Esophagus squamous epithelium (tissue), 5 donors: ENCODE data around the gene IGDCC3. TPM values are rescaled to one million over a fixed set of nuclear protein-coding genes. Genes with fewer than 3 reads are reported as not detected.

Source experiments
- DNase-seq: peaks from one replicate; lab custom pipeline; 2025; lab: John Stamatoyannopoulos, UW
- H3K27ac ChIP-seq, 4 donors: fragments of 200-600 bp; sonication (generic); one replicate each; pipeline ENCODE4 v1.5.1; 2016 to 2019; ENCODE audit warnings: mild to moderate bottlenecking in 1 of 4
- H3K27me3 ChIP-seq, 4 donors: fragments of 200-600 bp; sonication (generic); 1 replicate in 3 of 4; 2 replicates in 1 of 4; pipeline versions ENCODE4 v1.5.1 to v1.6.0; 2017 to 2021; ENCODE audit warnings: antibody characterized with exemption in 1 of 4
- H3K36me3 ChIP-seq, 3 donors: fragments of 200-600 bp; sonication (generic); one replicate each; pipeline ENCODE4 v1.5.1; 2016 to 2019
- H3K4me1 ChIP-seq, 3 donors: fragments of 200-600 bp; sonication (generic); one replicate each; pipeline ENCODE4 v1.5.1; 2017 to 2019
- H3K4me3 ChIP-seq, 4 donors: fragments of 200-600 bp; sonication (generic); 1 replicate in 3 of 4; 2 replicates in 1 of 4; pipeline ENCODE4 v1.5.1; 2016 to 2019; ENCODE audit warnings: mild to moderate bottlenecking in 2 of 4, moderate library complexity in 1 of 4
- H3K9me3 ChIP-seq, 3 donors: fragments of 200-600 bp; sonication (generic); one replicate each; pipeline ENCODE4 v1.5.1; 2016 to 2019
- POLR2A ChIP-seq, 4 donors: fragments of 450-650 bp; IDR thresholded peaks; one replicate each; pipeline ENCODE4 v1.6.1; 2017; ENCODE audit warnings: antibody characterized with exemption in 4 of 4, mild to moderate bottlenecking in 4 of 4, moderate library complexity in 3 of 4
- WGBS, 2 donors: methylation state at CpG; one replicate each; pipeline ENCODE4 v1.1.5; 2018; 5-methylcytosine and 5-hydroxymethylcytosine counted together
- intact Hi-C: fragments of 100-400 bp; cut with DNase I; formaldehyde crosslinking; loops from one replicate; pipeline ENCODE4 v1.15.0; 2022
- total RNA-seq, 4 donors: library from RNA; depleted of rRNA; stranded (reverse); fragments of >200 nt; gene quantifications; one replicate each; pipeline ENCODE4 v1.1.0, GENCODE V29; 2016
- TF ChIP-seq, protein P1 (sequence below), 6 experiments: fragments of 450-650 bp in 4 of 6; fragments of 200-600 bp in 2 of 6; sonication (generic) in 2 of 6; IDR thresholded peaks; one replicate each; pipeline ENCODE4 v1.5.1; 2016 to 2019; ENCODE audit warnings: antibody characterized with exemption in 6 of 6, mild to moderate bottlenecking in 4 of 6, moderate library complexity in 4 of 6
- donor health status: DM: yes; HTN: yes; CAD: no.

Gene IGDCC3
- total RNA-seq, 4 donors from 2014 or later, result not detected

GRCh38 chr15:65290228-65290627 lies 87.6 kb downstream of the IGDCC3 start:
- TF ChIP-seq, protein P1, sequence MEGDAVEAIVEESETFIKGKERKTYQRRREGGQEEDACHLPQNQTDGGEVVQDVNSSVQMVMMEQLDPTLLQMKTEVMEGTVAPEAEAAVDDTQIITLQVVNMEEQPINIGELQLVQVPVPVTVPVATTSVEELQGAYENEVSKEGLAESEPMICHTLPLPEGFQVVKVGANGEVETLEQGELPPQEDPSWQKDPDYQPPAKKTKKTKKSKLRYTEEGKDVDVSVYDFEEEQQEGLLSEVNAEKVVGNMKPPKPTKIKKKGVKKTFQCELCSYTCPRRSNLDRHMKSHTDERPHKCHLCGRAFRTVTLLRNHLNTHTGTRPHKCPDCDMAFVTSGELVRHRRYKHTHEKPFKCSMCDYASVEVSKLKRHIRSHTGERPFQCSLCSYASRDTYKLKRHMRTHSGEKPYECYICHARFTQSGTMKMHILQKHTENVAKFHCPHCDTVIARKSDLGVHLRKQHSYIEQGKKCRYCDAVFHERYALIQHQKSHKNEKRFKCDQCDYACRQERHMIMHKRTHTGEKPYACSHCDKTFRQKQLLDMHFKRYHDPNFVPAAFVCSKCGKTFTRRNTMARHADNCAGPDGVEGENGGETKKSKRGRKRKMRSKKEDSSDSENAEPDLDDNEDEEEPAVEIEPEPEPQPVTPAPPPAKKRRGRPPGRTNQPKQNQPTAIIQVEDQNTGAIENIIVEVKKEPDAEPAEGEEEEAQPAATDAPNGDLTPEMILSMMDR (IDR thresholded peaks at IDR 0.05), result no peak
- no peak for TF ChIP-seq POLR2A (IDR thresholded peaks at IDR 0.05)
- intact Hi-C loops, result no loop called here
- WGBS, 2 donors, result 89 to 91% methylated on average over 7 of the region's 7 CpGs

GRCh38 chr15:65289261-65289854 lies 88.4 kb downstream of the IGDCC3 start:
- no peaks in the 10 kb centered on the region for H3K27me3 ChIP-seq
- H3K9me3 ChIP-seq, result no peaks in the 10 kb centered on the region
- no peak overlapping the region for H3K4me3 ChIP-seq
- no peak overlapping the region for H3K27ac ChIP-seq
- H3K4me1 ChIP-seq, result peaks cover 12 to 23% (median 15%) of the 10 kb centered on the region in 3 donors
- DNase-seq, result no peak
- intact Hi-C loops, result no loop called here
- WGBS, 2 donors, result 86 to 87% methylated on average over 6 to 7 of the region's 7 CpGs
- no peaks in the 10 kb centered on the region for H3K36me3 ChIP-seq
- TF ChIP-seq, protein P1 (IDR thresholded peaks at IDR 0.05), result no peak
- TF ChIP-seq POLR2A (IDR thresholded peaks at IDR 0.05), result no peak

More at GRCh38 chr15:65290228-65290627, 87.6 kb downstream of the IGDCC3 start:
- Histone ChIP-seq H3K36me3 (no peaks in the 10 kb centered on the region), H3K9me3 (no peaks in the 10 kb centered on the region), H3K27ac (no peak overlapping the region), H3K27me3 (no peaks in the 10 kb centered on the region), H3K4me1 (peaks cover 11 to 20% (median 12%) of the 10 kb centered on the region in 3 donors), H3K4me3 (no peak overlapping the region)
- DNase-seq, result no peak

- no peak for TF ChIP-seq POLR2A (IDR thresholded peaks at IDR 0.05)
- TF ChIP-seq, protein P1 (IDR thresholded peaks at IDR 0.05), result no peak
- no peak for DNase-seq
- peaks cover 12 to 31% (median 15%) of the 10 kb centered on the region in 3 donors for H3K4me1 ChIP-seq
- H3K36me3 ChIP-seq, result no peaks in the 10 kb centered on the region
- intact Hi-C loops, result no loop called here
- no peak overlapping the region for H3K4me3 ChIP-seq
- H3K27ac ChIP-seq, result peak overlapping the region; percentile 88 to 92 (median 90)
- WGBS, 2 donors, result 80 to 84% methylated on average over 1 to 2 of the region's 3 CpGs
- H3K27me3 ChIP-seq, result no peaks in the 10 kb centered on the region
- H3K9me3 ChIP-seq, result no peaks in the 10 kb centered on the region
These were observed 90.3 kb downstream of the IGDCC3 start for GRCh38 chr15:65287520-65287855.

GRCh38 chr15:65286704-65287519 lies 90.9 kb downstream of the IGDCC3 start, which contains the start of gene PARP16:
PARP16 (minus strand) TSS chr15:65286883; CDS start chr15:65286426, 457 bp downstream.
- peak in 3 of 4 donors; percentile 19 to 91 (median 81) for TF ChIP-seq POLR2A (IDR thresholded peaks at IDR 0.05)
- TF ChIP-seq, protein P1 (IDR thresholded peaks at IDR 0.05), result peak; percentile 38 to 85 (median 62)

More at GRCh38 chr15:65286704-65287519, 90.9 kb downstream of the IGDCC3 start, which contains the start of gene PARP16:
- Histone ChIP-seq H3K27ac (peak within 1 kb of the TSS; percentile 88 to 92 (median 90)), H3K9me3 (no peaks in the 10 kb centered on the region), H3K36me3 (no peaks in the 10 kb centered on the region), H3K4me1 (peaks cover 12 to 31% (median 15%) of the 10 kb centered on the region in 3 donors), H3K4me3 (peak within 1 kb of the TSS; percentile 73 to 88 (median 79)), H3K27me3 (no peaks in the 10 kb centered on the region)
- 2 to 7% methylated on average over 13 to 28 of the region's 62 CpGs for WGBS, 2 donors
- DNase-seq, result peak; percentile 36
- intact Hi-C loops, result no loop called here
